Hypothalamus (tissue), 51 donors: ENCODE results near the gene OR2AT4.

ENCODE experiments used
- DNase-seq, 51 donors: peaks; one replicate each; lab custom pipeline; 2025; lab: John Stamatoyannopoulos, UW

OR2AT4 gene

GRCh38 chr11:75031771-75032549 lies 64.7 kb downstream of the OR2AT4 start:
- DNase-seq: peak in 39 of 51 donors; percentile 9 to 82 (median 38)
